HEK293T (cell line): Measurements from ENCODE around the gene NDE1.

Experiments
- ELF4 ChIP-seq: fragments of 450-650 bp; IDR thresholded peaks from 2 replicates; pipeline ENCODE4 v1.6.1; 2017; ENCODE audit warnings: antibody characterized with exemption
- FOXA1 ChIP-seq: fragments of 450-650 bp; IDR thresholded peaks from 2 replicates; pipeline ENCODE4 v1.6.1; 2016; ENCODE audit warnings: mild to moderate bottlenecking
- FOXK2 ChIP-seq: fragments of 450-650 bp; IDR thresholded peaks from 2 replicates; pipeline ENCODE4 v1.6.1; 2016; ENCODE audit warnings: mild to moderate bottlenecking
- SP1 ChIP-seq: fragments of 450-650 bp; IDR thresholded peaks from 2 replicates; pipeline ENCODE4 v1.6.1; 2017

DNA sequence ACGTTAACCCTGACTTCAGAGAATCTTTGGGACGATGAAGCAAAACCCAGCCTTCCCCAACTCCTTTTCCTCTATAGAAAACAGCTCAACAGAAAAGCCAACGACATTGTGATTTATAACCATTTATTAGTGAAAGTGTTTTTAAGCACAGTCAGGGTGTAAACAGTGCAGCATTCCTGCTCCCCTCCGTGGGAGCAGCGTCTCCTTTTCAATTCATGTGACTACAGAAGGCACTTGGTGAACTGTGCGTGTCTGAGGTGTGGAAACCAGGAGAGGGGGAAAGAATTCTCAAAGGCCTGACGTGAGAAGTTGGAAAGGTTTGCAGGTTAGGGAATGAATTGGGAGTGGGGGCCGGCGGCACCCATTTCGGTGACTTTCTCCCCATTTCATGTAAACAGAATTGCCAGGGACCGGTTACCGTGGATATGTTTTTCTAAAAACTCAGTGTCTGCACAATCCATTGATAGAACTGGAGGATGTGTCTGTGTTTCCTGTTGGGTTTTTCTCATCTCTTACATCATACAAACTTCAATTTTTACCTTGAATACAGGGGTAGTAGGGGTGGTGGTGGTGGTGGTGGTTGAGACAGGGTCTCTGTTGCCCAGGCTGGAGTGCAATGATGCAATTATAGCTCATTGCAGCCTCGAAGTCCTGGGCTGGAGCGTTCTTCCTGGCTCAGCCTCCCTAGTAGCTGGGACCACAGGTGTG, 53.1 kb downstream of the NDE1 start:
- TF ChIP-seq ELF4: no peak
- no peak for TF ChIP-seq SP1
- no peak for TF ChIP-seq FOXK2
- TF ChIP-seq FOXA1: no peak
